ENCODE measurements around the gene DTYMK.

- TF ChIP-seq ZNF565 (CRISPR knock-in tag; conservative IDR thresholded peaks at IDR 0.05; ENCODE audit: low read depth) (no peak), SNAI2 (CRISPR knock-in tag; IDR thresholded peaks at IDR 0.05) (no peak), POU6F1 (CRISPR knock-in tag; IDR thresholded peaks at IDR 0.05; ENCODE audit: borderline replicate concordance, low read depth) (no peak), ZFP30 (CRISPR knock-in tag; IDR thresholded peaks at IDR 0.05) (no peak), ZFP3 (CRISPR knock-in tag; IDR thresholded peaks at IDR 0.05) (no peak), ARNTL (CRISPR knock-in tag; IDR thresholded peaks at IDR 0.05; ENCODE audit: borderline replicate concordance, low read depth) (no peak), ISL1 (CRISPR knock-in tag; IDR thresholded peaks at IDR 0.05) (no peak), CREB5 (CRISPR knock-in tag; IDR thresholded peaks at IDR 0.05; ENCODE audit: low read depth) (no peak), ZC3H10 (CRISPR knock-in tag; IDR thresholded peaks at IDR 0.05) (no peak), RARB (CRISPR knock-in tag; IDR thresholded peaks at IDR 0.05) (no peak), CSDC2 (CRISPR knock-in tag; IDR thresholded peaks at IDR 0.05) (no peak)
These were observed 39.8 kb upstream of the DTYMK start for GRCh38 chr2:241726459-241726858.
